DMS53 (cell line): ENCODE data around the gene DHRS12.
"Not testable (repeated sequence)": the region's sequence is repeated elsewhere in the genome, so short reads cannot be mapped to it uniquely, and the experiment has no call there.

Source experiments
- DNase-seq: peaks from one replicate; lab custom pipeline; 2025; lab: John Stamatoyannopoulos, UW

Gene DHRS12

DNA sequence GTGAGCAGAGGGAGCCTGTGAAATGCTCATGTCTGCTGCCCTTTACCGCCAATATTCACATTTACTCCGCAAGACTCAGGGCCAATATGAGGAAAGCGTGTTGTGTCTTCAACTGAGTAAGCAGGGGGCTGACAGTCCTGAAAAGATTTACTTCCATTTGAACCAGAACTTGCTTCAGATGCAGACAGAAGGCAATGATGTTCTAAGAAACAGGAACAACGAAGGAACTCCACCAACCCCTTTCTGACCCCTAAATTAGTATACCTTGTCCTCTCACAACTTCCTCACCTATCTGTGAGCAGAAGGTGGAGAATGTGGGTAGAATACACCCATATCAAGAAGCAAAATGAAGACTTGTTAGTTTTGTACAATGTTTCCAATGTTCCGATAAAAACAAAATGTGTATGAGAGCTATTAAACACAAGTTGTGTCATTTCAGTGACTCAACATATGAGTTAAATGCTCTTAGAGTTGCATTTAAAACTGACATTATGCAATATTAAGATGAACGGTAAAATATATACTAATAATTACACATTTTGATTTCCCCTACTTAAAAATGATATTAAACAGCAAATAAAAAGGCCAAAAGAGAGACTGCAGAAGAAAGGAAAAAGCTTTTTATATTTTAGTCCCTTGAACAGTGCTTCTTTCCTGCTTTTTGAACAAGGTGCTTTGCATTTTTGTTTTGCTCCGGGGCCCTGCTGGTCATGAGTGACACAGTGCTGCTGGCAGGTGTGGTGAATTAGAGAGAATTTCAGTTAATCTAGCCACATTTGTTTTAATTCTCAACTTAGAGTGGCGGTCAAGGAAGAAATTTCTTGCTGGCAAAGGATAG is 25.0 kb upstream of the DHRS12 start:
- no peak for DNase-seq

DNA sequence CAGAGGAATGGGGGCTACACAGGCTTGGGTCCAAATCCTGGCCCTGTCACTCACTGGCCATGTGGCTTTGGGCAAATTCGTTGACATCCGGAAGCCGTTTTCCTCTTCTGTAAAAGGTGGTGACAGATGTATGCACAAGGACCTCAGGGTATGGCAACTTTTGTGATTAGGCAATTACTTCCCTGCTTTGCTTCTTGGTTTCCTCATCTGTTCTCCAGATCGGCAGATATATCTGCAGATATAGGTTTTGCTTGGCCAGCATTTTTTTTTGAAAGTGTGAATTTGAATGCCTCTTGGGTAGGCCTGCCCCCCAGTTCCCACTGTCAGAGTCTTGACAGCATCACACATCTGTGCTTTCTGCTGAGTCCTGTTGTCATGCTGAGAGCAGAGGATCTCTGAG is 23.3 kb upstream of the DHRS12 start:
- DNase-seq, result no peak

- DNase-seq, result no peak
These were observed 22.6 kb upstream of the DHRS12 start for GRCh38 chr13:51826606-51827005.

DNA sequence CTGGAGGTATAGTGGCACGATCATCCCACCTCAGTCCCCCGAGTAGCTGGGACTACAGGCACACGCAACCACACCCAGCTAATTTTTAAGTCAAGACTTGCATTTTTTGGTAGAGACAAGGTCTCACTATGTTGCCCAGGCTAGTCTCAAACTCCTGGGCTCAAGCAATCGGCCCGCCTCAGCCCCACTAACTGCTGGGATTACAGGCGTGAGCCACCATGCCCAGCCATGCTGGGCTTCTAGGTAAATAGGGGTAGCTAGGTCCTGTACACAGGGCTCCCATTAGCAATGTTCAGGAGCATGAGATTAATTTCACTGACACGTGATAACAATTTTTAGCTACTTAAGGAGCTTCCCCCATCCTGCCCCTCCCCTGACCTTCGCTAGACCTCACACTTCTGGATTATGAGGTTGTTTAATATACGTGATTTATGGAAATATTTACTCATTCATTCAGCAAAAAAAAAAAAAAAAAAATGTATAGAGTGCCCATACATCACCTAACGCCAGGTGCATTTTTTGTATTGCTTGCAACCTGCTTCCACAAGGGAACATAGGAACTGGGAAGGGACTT is 21.8 kb upstream of the DHRS12 start:
- DNase-seq, result no peak

- DNase-seq, result no peak
These were observed 21.2 kb upstream of the DHRS12 start for GRCh38 chr13:51825165-51825592.

DNA sequence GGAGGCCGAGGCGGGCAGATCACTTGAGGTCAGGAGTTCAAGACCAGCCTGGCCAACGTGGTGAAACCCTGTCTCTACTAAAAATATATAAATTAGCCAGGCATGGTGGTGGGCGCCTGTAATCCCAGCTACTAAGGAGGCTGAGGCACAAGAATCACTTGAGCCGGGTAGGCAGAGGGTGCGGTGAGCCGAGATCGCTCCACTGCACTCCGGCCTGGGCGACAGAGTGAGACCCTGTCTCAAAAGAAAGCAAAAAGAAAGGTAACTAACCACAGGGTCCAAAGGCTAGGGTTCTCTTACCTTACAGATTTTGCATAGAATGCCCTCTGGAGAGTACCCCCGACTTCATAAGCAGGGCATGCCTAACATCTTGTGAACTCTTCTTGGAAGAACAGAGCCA is 20.7 kb upstream of the DHRS12 start:
- DNase-seq, result not testable (repeated sequence)

GRCh38 chr13:51823863-51824262 is 19.9 kb upstream of the DHRS12 start:
- no peak for DNase-seq

DNA sequence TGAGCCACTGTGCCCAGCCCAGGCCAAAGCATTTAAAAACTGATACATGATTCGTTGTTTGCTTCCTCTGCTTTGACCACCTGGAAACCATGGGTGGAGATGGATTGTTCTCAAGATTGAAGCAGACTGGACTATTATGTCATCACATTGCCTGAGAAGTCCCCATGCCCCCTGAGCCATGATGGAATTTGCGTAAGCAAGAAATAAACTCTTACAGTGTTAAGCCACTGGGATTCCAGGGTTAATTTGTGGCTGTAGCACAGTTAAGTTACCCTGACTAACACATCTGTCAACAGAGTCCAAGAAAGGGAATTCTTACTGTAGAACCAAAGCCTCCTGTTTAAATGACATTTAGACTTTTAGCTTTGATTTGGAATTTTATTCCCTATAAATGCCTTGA is 19.4 kb upstream of the DHRS12 start:
- no peak for DNase-seq

DNA sequence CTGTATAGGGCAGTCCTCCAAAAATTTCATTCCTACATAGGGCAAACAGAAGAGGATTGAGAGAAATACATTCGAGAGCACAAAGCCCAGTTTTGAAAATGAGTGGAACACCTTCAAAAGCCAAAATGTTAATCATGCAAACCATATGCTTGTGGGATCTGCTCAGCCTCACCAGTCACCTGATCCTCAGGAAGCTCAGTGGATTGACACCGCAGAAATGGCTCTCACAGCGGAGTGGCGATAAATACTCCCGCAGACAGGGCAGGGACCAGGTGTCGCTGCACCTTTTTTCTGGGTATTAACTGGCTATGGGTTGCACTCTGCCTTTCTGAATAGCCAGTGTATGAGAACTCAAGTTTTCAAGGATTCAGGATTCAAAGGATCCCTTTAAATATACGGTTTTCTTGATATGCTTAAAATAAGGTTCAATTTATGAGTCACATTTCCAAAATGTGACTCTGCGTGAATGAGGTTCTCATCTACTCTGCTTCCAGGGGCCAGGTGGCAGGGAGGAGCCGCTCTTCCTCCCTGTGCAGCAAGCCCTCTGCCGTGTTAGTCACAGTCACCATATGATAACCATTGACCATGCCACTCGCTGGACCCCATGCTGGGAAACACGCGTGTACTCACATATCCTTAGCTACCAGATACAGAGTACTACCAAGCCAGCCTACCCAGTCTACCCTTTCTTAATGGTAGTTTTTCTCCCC is 18.3 kb upstream of the DHRS12 start:
- no peak for DNase-seq

DNA sequence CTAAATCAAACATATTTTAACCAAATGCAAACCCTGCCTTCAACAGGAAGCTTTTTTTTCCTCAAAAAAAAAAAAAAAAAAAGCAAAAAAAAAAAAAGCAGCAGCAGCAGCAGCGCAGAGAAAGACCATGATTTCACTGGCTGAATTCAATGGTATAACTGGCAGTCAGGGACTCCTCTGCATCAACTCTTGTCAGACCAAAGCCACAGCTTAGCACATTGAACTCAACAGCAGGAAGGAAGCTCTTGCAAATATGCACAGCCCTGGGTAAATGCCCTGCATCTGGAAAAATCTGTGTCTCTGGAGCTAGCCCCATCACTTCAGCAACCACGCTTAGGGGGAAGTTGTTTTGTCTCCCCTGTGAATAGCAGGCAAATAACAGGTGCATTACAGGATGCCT is 17.6 kb upstream of the DHRS12 start:
- no peak for DNase-seq

DNA sequence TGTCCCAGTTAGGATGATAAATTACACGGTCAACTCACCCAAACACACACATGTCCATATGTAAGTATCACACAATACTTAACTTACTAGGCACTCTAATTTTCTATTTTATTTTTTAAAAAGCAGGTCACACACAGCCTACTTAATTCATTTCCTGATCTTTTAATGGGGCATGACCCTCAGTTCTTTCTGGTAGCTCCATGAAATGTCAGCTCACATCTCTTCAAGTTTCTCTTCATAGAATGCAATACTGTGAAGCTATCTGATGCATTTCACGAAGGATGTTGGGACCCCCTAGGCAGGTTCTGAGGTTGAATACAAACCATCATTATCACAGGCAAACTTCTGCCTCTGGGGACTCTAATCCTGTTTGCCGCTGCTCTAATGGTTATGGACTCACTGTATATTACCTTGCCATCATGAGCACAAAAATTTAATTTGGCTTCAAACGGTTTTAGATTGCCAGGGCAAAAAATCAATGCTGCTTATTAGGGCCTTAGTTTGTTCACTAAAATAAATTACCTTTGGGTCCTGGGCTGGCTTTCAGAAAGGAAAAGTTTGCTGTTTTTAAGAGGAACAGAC is 16.1 kb upstream of the DHRS12 start:
- DNase-seq, result no peak

- no peak for DNase-seq
These were observed 15.6 kb upstream of the DHRS12 start for GRCh38 chr13:51819544-51819943.

DNA sequence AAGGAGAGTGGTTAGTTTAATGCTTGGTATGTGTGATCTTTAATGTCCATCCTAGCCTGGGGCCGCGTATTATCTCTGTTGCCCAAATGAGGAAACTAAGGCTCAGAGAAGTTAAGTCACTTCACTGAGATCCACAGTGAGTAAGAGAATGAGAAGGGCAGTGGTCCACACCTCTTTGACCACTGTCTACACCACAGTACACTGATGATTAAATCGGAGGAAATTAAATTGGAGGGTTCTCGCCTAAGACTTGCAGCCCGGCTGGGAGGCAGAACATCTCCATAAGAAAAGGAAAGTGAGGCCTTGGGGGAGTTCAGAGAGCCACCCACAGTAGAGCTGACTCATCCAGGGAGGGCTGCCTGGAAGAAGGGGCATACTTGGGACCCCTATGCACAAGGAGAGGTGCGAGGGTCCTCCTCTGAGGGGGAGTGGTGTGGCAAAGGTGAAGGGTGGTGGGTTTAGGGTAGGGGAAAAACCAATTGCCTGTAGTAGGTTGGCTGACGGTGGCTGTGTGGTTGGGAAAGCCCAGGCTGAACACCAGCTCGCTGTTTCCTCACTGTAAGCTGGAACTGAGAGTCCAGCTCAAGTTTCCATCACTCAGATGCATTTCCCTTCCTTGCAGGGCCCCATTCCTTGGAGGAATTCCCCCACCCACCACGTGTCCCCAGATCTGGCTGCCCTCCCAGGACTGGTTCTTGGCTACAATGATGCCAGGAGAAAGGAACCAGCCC is 15.0 kb upstream of the DHRS12 start:
- no peak for DNase-seq

- DNase-seq, result no peak
These were observed 14.3 kb upstream of the DHRS12 start for GRCh38 chr13:51818276-51818675.

GRCh38 chr13:51817717-51818116 is 13.8 kb upstream of the DHRS12 start:
- DNase-seq, result no peak

GRCh38 chr13:51816604-51817249 is 12.8 kb upstream of the DHRS12 start:
- no peak for DNase-seq

GRCh38 chr13:51815848-51816247 is 11.9 kb upstream of the DHRS12 start:
- DNase-seq, result peak; percentile 61

DNA sequence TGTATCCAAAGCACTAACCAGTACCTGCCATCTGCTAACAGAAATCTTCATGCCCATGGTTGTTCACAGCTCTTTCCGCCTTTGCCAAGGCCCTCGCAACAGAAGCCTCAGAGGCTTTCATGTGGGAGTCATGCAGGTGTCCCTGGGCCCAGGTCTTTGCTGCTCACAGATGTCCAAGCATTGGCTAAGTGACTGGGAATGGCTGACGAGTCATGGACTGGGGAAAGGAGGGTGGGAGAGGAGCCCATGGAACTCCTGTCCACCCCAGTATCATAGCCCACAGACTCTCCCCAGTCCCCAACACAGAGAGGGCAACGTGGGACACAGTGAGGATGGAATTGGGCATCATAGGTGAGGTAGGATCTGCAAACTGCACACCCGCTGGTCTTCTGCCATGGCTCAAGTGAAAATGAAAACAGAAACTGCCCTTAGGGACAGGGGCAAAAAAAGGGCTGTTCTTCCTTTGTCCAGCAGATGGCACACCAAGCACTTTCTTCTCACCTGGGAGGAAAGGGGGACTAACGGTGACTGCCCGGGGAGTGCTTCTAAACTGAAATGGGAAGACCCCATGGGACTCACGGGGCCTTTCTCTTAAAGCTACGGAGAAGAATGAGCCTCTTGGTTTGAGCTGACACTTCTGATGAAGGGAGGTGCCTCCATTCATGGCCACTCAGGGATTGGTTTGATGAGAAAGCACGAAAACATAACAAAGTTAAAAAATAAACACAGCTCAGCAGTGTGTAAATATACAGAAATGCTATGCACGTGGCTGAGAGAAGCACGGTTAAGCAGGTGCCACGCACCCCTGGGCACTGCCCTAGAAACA is 11.1 kb upstream of the DHRS12 start:
- DNase-seq, result peak; percentile 83

GRCh38 chr13:51814071-51814470 is 10.1 kb upstream of the DHRS12 start:
- DNase-seq, result no peak

GRCh38 chr13:51811920-51812451 is 8.0 kb upstream of the DHRS12 start:
- no peak for DNase-seq
